Esophagus mucosa (tissue), 1 donor: ENCODE data around the gene PDE10A. TPM values are rescaled to one million over a fixed set of nuclear protein-coding genes. Genes with fewer than 3 reads are reported as not detected.
A peak's percentile ranks its signal among the peaks of the same experiment; 100 is the strongest.

ENCODE experiments used
- ATAC-seq: fragments of 200-7000 bp; cut with Tn5 transposase; one replicate; pipeline ENCODE4 v1.9.1; 2020
- total RNA-seq: library from RNA; stranded (reverse); gene quantifications from one replicate; pipeline ENCODE4 v1.2.4, GENCODE V29; 2023
- donor health status: DM: yes; HTN: yes; CAD: no.

The PDE10A gene
- total RNA-seq, 1 donor from 2014 or later = 0.72 TPM

DNA sequence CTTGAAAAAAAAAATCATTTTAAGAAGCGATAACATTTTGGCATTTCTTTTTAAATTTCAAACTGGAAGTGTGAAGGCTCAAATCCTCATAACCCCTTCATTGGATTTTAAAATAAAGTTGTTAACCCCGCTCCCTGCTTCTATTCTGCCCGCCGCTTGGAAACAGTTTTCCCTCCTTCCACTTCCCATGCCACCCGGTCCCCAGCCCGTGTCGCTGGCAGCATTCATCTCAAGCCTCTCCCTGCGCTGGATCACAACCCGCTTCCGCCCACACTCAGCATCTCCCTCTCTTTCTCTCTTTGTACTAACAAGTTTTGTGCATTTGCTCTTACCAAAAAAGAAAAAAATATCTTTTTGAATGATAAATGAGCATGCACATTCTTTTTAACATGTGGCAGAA is 15.4 kb upstream of the PDE10A start:
- ATAC-seq = no peak

DNA sequence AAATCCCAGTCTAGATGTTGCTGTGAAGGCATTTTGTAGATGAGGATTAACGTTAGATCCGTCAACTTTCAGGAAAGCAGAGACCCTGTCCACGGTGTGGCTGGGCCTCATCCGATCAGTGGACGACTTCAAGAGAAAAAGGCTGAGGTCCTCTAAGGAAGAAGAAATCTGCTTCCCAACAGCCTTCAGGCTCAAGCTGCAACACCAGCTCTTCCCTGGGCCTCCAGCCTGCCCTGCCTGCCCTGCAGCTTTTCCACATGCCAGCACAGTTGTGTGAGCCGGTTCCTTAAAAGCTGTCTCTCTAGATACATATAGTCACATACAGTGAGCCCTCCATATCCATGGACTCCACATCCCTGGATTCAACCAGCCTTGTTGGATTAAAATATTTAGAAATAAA is 14.1 kb upstream of the PDE10A start:
- ATAC-seq = no peak

- ATAC-seq = no peak
Observed at GRCh38 chr6:165676435-165677068, 13.5 kb upstream of the PDE10A start.

GRCh38 chr6:165675120-165675519 is 12.1 kb upstream of the PDE10A start:
- ATAC-seq = no peak

DNA sequence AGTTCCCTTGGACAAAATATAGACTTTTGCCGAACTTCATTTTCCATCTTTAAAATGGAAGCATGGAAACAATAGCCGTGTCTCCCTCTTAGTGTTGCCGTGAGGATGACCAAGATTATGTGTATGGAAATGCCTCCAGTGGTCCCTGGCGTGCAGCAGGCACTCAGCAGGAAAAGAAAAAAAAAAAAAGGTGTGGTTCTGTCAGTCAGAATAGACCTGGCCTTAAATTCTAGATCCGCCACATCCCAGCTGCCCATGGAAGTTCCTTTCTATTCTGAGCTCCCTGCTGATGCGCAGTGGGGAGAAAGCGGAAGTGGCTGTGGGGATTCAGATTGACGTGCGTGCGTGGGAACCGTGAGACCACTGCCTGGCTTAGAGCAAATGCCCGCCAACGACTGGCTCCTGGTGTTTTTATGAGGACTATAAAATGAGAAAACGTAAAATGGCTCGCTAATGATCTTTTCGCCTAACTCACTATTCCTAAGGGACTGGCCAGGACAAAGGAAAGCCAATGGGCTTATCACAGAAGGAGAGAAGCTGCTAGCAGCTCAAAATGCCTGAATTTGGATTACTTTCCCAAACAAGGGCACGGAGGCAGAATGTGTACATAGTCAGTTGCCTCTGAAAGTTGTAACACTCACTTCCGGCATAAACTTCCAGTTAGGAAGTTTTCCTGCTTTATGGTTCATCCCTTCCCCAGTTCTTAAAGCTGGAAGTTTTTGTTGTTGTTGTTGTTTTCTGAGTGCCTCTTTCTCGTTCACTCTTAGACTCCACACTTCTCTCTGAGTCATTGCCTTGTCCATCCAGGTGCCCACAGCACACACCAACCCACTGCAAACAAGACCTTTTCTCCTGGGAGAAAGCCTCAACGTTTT is 11.4 kb upstream of the PDE10A start:
- no peak for ATAC-seq

GRCh38 chr6:165671222-165671768 is 8.3 kb upstream of the PDE10A start:
- ATAC-seq = no peak

DNA sequence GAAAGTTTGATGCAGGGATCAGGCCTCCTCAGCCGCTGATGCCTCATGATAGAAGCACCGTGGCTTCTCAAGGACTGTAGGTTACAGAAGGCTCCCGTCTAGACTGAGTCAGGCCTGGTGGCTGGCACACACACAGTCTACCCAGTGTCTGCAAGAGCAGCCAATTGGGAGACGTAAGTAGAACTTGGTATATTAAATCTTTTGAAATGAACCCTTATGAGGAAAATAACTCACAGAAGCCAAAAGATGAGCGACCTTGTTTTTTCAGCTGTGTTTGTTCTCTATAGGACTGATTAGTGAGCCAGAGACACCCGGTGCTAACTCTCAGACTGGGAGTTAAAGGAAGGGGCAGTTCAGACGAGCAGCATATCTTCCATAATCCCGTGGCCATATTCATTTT is 5.9 kb upstream of the PDE10A start:
- ATAC-seq = no peak

DNA sequence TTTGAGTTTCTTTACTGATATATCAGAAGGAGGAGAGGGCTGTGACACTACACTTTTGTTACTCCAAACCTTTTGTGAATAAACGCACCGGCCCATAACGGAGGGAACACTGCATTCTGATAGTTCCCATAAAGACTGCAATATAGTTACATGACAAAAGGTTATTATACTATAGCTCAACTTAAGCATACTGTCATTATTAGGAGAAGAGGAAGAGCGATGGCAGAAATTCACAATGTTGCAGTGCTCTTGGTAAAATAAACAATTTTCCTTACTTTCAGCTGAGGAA is 2.3 kb upstream of the PDE10A start:
- ATAC-seq = no peak

GRCh38 chr6:165664559-165665383 is 1.7 kb upstream of the PDE10A start:
- ATAC-seq = no peak

DNA sequence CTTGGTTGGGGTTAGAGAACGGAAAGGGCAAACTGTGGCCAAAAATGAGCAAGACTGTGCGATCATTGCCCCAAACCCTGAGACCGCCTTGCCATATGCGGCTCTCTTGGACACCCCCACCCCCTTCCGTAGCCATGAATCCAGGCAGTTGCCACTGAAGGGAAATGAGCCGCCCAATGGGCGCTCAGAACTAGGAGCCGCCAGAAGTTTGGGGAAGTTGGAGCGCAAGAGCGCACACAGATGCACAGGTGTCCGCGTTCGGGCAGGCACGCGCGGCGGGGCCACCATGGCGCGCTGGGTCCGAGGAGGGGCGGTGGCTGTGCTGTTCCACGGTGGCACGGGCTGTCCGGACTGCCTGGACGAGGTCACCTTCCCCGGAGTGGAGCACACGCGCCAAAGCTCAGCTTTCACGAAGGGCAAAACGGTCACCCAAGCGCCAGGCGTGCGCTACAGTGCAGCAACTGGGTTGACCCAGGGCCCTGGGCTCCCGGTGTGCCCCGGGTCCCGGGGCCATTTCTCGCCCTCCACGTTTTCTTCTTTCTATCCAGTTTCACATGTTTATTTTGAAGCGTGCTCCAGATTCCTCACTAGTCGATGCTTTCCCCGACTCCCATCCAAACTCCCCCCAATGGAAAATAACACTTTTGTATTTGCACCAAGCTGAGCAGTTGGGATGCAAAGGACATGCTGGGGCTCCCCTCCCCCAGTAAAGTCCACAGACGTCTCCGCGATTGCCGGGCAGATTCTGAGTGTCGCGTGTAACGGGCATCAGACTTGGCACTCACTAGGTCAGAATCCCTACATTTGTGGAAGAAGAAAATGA is 906 bp upstream of the PDE10A start:
- ATAC-seq = no peak

DNA sequence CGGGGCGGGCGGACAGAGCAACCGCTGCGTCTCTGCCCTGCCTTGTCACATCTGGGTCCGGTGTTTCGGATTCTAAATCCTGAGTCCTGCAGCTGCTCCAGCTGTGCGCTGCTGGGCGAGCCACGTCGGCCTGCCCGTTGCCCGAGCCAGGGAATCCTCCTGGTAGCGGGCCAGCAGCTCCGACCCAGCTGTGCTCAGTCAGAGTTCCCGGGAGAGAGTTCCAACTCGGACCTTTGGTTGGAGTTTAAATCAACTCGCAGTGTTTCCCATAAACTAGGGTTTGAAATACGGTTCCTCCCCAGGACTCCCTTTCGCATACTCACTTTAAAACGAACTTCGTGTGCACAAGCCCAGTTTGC is 315 bp upstream of the PDE10A start:
- no peak for ATAC-seq

DNA sequence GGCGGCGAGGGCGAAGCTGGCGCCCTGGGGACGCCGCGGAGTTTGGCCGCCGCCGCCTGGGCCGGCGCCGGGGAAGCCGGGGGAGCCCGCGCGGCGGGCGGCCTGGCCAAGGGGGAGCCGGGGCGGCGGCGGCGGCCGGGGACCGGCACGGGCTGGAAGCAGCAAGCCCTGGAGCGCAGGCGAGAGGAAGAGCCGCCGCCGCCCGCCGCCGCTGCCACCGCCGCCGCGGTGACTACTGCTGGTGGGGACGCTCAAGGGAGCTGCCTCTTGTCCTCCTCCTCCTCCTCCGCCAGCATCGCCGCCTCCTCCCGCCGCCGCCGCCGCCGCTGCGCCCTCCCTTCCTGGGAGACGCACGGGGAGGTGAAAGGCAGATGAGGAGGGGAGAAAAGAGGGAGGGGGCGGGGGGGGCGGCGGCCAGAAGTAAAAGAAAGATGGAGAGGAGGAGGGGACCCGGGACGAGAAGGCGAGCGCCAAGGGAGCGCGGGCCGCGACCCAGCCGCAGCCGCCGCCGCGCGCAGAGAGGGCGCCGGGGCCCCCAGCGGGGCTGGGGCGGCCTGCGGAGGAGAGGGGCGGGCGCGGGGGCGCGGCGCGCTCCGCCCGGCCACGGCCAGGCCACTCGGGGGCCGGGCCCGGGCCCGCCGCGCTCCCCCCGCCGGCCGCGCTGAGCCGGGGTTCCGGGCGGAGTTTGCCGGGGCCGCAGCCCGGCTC is 846 bp downstream of the PDE10A start:
- no peak for ATAC-seq

DNA sequence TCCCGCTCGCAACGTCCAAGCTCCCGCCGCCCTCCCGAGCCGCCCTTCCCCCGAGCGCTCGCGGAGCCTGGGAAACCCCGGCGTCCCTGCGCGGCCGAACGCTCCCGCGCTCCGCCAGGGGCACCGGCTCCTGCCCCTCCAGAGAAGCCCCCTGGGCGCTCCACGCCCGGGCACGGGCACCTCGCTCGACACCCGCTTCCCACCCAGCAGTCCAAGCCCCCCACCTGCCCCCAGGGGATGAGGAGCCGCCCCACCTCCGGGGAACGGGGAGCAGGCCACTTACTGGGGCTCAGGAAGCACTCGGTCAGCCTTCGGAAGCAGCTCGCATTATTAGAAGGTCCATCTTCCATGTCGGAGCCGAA is 1.4 kb downstream of the PDE10A start:
- ATAC-seq = no peak

GRCh38 chr6:165660857-165661663 is 2.0 kb downstream of the PDE10A start:
- ATAC-seq = no peak

DNA sequence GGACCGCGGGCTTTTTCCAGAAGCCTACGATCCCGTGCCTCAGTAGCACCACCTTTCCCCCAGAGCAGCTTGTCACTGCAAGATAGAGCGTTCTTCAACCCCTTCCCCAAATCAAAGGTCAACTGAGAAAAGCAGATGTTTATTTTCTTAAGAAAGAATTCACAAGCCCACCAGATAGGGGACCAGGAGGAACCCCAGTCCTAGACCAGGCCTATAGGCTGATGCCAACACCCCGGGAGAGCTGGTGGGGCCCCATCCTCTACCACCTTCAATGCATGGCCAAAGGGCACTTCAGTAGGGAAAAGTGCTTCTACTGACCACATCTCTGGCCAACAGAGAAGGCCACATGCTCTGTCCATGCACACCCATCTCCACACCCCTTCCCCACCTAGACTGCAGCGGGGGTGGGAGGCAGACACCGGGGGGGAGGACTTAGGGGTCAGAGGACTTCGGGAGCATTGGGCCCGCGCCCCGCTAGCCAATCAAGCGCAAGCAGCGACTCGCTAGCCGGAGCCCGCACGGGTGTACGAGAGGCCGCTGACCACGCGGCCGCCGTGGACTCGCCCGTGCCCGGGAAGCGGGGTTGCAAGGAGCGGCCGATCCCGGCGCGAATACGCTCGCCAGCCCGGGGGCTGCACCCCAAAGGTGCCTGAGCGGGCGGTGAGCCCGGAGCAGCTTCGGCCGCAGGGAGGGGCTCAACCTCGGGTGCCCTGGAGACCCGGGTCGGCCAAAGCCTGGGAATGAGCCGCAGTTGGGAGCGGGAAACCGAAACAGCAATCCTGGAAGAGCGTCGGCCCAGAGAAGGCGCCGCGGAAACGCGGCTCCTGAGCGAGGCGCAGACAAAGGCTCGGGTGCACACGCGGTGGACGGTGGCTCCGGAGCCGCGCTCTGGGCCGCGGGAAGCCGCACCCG is 2.8 kb downstream of the PDE10A start:
- peak; percentile 42 for ATAC-seq

GRCh38 chr6:165658395-165659058 is 4.5 kb downstream of the PDE10A start:
- ATAC-seq = no peak

- no peak for ATAC-seq
Observed at GRCh38 chr6:165657325-165657680, 5.7 kb downstream of the PDE10A start.

DNA sequence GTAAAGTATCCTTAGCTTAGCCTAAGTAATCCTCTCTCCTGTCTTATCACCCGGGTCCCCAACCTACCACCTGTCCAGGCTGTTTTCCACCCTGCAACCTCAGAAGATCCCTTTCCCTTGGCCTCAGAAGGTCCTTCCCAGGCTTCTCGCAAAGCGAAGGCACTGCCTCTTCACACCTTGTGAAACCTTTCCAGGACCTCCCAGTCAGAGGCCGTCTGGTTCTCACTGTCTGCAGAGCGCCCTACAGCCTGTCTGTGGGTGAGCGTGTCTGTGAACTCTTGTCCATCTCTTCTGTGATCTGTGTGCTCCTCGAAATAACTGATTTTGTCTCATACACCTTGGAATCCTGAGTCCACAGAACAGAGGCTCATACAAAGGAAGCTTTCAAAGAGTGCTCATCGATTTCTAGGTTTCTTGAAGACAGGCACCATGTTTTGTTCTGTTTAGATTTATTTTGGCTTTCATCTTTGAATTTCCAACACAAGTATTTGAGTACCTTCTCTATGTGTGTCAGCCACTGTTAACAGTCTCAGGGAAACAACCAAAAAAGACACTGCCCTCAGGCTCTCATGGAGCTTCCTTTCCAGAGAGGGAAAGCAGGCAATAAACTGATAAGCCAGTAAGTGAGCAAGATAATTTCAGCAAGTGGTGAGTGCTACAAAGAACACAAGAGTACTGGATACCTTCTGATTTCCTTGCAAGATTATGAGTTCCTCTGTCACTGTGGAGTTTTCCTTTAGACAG is 6.3 kb downstream of the PDE10A start:
- no peak for ATAC-seq

DNA sequence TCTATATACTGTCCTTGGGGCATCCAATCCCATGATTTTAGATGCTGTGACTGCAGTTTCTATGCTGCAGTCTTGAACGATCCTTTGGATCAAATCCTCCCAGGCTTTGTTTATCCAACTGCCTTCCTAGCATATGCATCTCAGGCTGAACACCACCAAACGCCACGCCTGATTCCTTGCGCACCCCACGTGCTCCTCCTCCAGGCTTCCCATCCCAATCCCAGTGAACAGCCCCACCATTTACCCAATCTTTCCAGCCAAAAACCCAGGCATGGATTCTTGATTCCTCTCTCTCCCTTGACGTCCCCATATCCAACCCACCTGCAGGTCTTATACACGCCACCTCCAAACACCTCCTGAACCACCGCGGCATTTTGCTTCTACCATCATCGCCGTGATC is 7.8 kb downstream of the PDE10A start:
- no peak for ATAC-seq
